HCT116 (cell line): Measurements from ENCODE around the gene FAM171A2. TPM values are rescaled to one million over a fixed set of nuclear protein-coding genes. Genes with fewer than 3 reads are reported as not detected.

Experiments
- ATAC-seq: fragments of 200-7000 bp; cut with Tn5 transposase; 2 replicates; pipeline ENCODE4 v1.9.1; 2020; ENCODE audit warnings: mild to moderate bottlenecking, moderate library complexity
- BruUV-seq: library from RNA; stranded (reverse); fragments of 400-500 nt; replicated peaks from 2 replicates; lab custom pipeline; 2021; lab: Mats Ljungman, UMichigan
- CTCF ChIA-PET: fragments of 300-600 bp; sonication (Branson Sonifier 250); formaldehyde crosslinking; loops from one replicate; lab custom pipeline; 2021; ENCODE audit warnings: antibody characterized with exemption; lab: Charles Lee
- POLR2A ChIA-PET: fragments of 300-600, 350-600 bp; sonication (Branson Sonifier 250); formaldehyde crosslinking; loops from one replicate; lab custom pipeline; 2021; ENCODE audit warnings: antibody characterized with exemption; lab: Charles Lee
- RAD21 ChIA-PET, 2 experiments: fragments of 300-600 bp; sonication (Branson Sonifier 250); formaldehyde crosslinking; loops; one replicate each; lab custom pipeline; 2023; ENCODE audit warnings: low total read pairs in 2 of 2; ENCODE audit not compliant: uncharacterized antibody in 2 of 2, unreplicated experiment in 2 of 2, low non-redundant PET in 1 of 2; lab: Charles Lee
- DNase-seq: peaks from one replicate; pipeline ENCODE4 v3.0.0-alpha.2; 2010; ENCODE audit warnings: low read depth, low spot score
- H2AFZ ChIP-seq: fragments of 200-600 bp; shearing (Covaris generic), sonication (generic); 2 replicates; pipeline ENCODE4 v1.6.1; 2017; ENCODE audit warnings: low read depth, mixed run types, mixed read lengths, antibody characterized with exemption, low read length; ENCODE audit not compliant: poor library complexity, severe bottlenecking
- H3K27ac ChIP-seq: 2 replicates; pipeline ENCODE4 v1.5.1; 2012; ENCODE audit warnings: low read depth, low read length
- H3K27me3 ChIP-seq: fragments of 200-600 bp; sonication (generic); 2 replicates; pipeline ENCODE4 v1.6.1; 2016; ENCODE audit warnings: mixed run types, low read length, mixed read lengths; ENCODE audit not compliant: insufficient read depth
- H3K36me3 ChIP-seq, 2 experiments: fragments of 200-500 bp in 1 of 2; fragments of 200-600 bp in 1 of 2; sonication (Bioruptor generic) in 1 of 2; sonication (generic) in 1 of 2; 2 replicates each; pipeline versions ENCODE4 v1.5.1 to v1.6.1; 2014 to 2016; ENCODE audit warnings: low read length in 2 of 2, inconsistent platforms in 1 of 2, mixed read lengths in 1 of 2, mixed run types in 1 of 2; ENCODE audit not compliant: insufficient read depth in 2 of 2, control insufficient read depth in 1 of 2
- H3K4me1 ChIP-seq, 2 experiments: fragments of 200-600 bp in 1 of 2; sonication (generic) in 1 of 2; 2 replicates each; pipeline versions ENCODE4 v1.5.1 to v1.6.1; 2012 to 2017; ENCODE audit warnings: low read length in 2 of 2, inconsistent platforms in 1 of 2, mild to moderate bottlenecking in 1 of 2, mixed read lengths in 1 of 2, mixed run types in 1 of 2, moderate library complexity in 1 of 2; ENCODE audit not compliant: insufficient read depth in 2 of 2, control insufficient read depth in 1 of 2
- H3K4me2 ChIP-seq: fragments of 200-600 bp; sonication (generic); 2 replicates; pipeline ENCODE4 v1.6.1; 2017; ENCODE audit warnings: mixed run types, low read length, mixed read lengths
- H3K4me3 ChIP-seq, 2 experiments: fragments of 200-600 bp in 1 of 2; sonication (generic) in 1 of 2; replicated peaks in 1 of 2; 2 replicates each; pipeline ENCODE4 v1.5.1; 2011 to 2016; ENCODE audit warnings: low read length in 2 of 2, control low read depth in 1 of 2, low read depth in 1 of 2, mild to moderate bottlenecking in 1 of 2, mixed read lengths in 1 of 2, mixed run types in 1 of 2
- H3K79me2 ChIP-seq: fragments of 200-600 bp; sonication (generic); 2 replicates; pipeline ENCODE4 v1.6.1; 2017; ENCODE audit warnings: mild to moderate bottlenecking, mixed run types, low read length, moderate library complexity, mixed read lengths; ENCODE audit not compliant: insufficient read depth
- H3K9ac ChIP-seq: fragments of 200-600 bp; sonication (generic); 2 replicates; pipeline ENCODE4 v1.6.1; 2016; ENCODE audit warnings: low read length, mixed read lengths
- H3K9me2 ChIP-seq: fragments of 200-600 bp; sonication (generic), shearing (Covaris generic); 2 replicates; pipeline ENCODE4 v1.6.1; 2017; ENCODE audit warnings: mixed run types, mild to moderate bottlenecking, moderate library complexity; ENCODE audit not compliant: insufficient read depth
- H3K9me3 ChIP-seq, 2 experiments: fragments of 200-500 bp in 1 of 2; fragments of 200-600 bp in 1 of 2; sonication (Bioruptor generic) in 1 of 2; sonication (generic) in 1 of 2; 2 replicates each; pipeline ENCODE4 v1.6.1; 2014 to 2017; ENCODE audit warnings: low read length in 2 of 2, mixed read lengths in 2 of 2, inconsistent platforms in 1 of 2, low read depth in 1 of 2, mild to moderate bottlenecking in 1 of 2, mixed run types in 1 of 2, moderate library complexity in 1 of 2; ENCODE audit not compliant: control insufficient read depth in 1 of 2, insufficient read depth in 1 of 2
- H4K20me1 ChIP-seq: fragments of 200-600 bp; sonication (generic), shearing (Covaris generic); 2 replicates; pipeline ENCODE4 v1.6.1; 2017; ENCODE audit warnings: mixed run types, mild to moderate bottlenecking, moderate library complexity; ENCODE audit not compliant: insufficient read depth
- ATF3 ChIP-seq: IDR thresholded peaks from 2 replicates; pipeline ENCODE4 v1.6.1; 2012
- CBX3 ChIP-seq: IDR thresholded peaks from 2 replicates; pipeline ENCODE4 v1.6.1; 2012; ENCODE audit warnings: low read depth
- CEBPB ChIP-seq: IDR thresholded peaks from 2 replicates; pipeline ENCODE4 v1.6.1; 2012; ENCODE audit warnings: low read depth
- CTCF ChIP-seq, 3 experiments: fragments of 200-600 bp in 1 of 3; sonication (generic) in 1 of 3; IDR thresholded peaks in 2 of 3; conservative IDR thresholded peaks in 1 of 3; 2 replicates each; pipeline ENCODE4 v1.5.1; 2012 to 2017; ENCODE audit warnings: low read depth in 2 of 3, low read length in 2 of 3, antibody characterized with exemption in 1 of 3, borderline replicate concordance in 1 of 3, control low read depth in 1 of 3, mild to moderate bottlenecking in 1 of 3, mixed read lengths in 1 of 3, mixed run types in 1 of 3, moderate library complexity in 1 of 3; ENCODE audit not compliant: insufficient read depth in 1 of 3
- ELF1 ChIP-seq: IDR thresholded peaks from 2 replicates; pipeline ENCODE4 v1.6.1; 2012; ENCODE audit warnings: low read depth, borderline replicate concordance
- EZH2phosphoT487 ChIP-seq: fragments of 200-600 bp; IDR thresholded peaks from 2 replicates; pipeline ENCODE4 v1.6.1; 2018; ENCODE audit warnings: antibody characterized with exemption, borderline replicate concordance
- FOSL1 ChIP-seq: IDR thresholded peaks from 2 replicates; pipeline ENCODE4 v1.6.1; 2012; ENCODE audit warnings: low read depth
- JUND ChIP-seq: IDR thresholded peaks from 2 replicates; pipeline ENCODE4 v1.6.1; 2012
- POLR2AphosphoS5 ChIP-seq: IDR thresholded peaks from 2 replicates; pipeline ENCODE4 v1.6.1; 2011; ENCODE audit warnings: mild to moderate bottlenecking, low read depth, low read length, moderate library complexity
- REST ChIP-seq: IDR thresholded peaks from 2 replicates; pipeline ENCODE4 v1.6.1; 2012; ENCODE audit warnings: low read depth
- SIN3A ChIP-seq: IDR thresholded peaks from 2 replicates; pipeline ENCODE4 v1.6.1; 2012; ENCODE audit warnings: low read depth
- SP1 ChIP-seq: IDR thresholded peaks from 2 replicates; pipeline ENCODE4 v1.6.1; 2012; ENCODE audit warnings: low read depth
- SRF ChIP-seq: IDR thresholded peaks from 2 replicates; pipeline ENCODE4 v1.6.1; 2012; ENCODE audit warnings: low read depth
- TCF7L2 ChIP-seq: IDR thresholded peaks from 2 replicates; pipeline ENCODE4 v1.7.0; 2011; ENCODE audit warnings: borderline replicate concordance, inconsistent platforms; ENCODE audit not compliant: insufficient read depth, insufficient read length; ENCODE audit errors: extremely low read depth
- ZBTB33 ChIP-seq: IDR thresholded peaks from 2 replicates; pipeline ENCODE4 v1.6.1; 2011; ENCODE audit warnings: mild to moderate bottlenecking, low read length, moderate library complexity; ENCODE audit not compliant: insufficient replicate concordance; ENCODE audit errors: extremely low read depth
- intact Hi-C: fragments of 100-400 bp; cut with micrococcal nuclease; formaldehyde crosslinking; loops from 2 replicates; pipeline ENCODE4 v1.10.0; 2022
- total RNA-seq: library from RNA; stranded (reverse); gene quantifications from one replicate; pipeline ENCODE4 v1.2.1, GENCODE V29; 2021; ENCODE audit not compliant: unreplicated experiment
- TF ChIP-seq, protein P1 (sequence below): IDR thresholded peaks from 2 replicates; pipeline ENCODE4 v1.6.1; 2012

FAM171A2 gene
- total RNA-seq, 1 experiment from 2014 or later: 18.0 TPM

GRCh38 chr17:44360826-44361225 is 2.8 kb downstream of the FAM171A2 start:
- no peak overlapping the region for H3K9ac ChIP-seq
- no peaks in the 10 kb centered on the region for H3K9me3 ChIP-seq
- H3K4me1 ChIP-seq: peaks cover 7 to 27% of the 10 kb centered on the region in 2 experiments; a peak in 3 of 4 replicates
- H3K27me3 ChIP-seq: no peaks in the 10 kb centered on the region
- CTCF ChIA-PET: interaction anchor here (1.5 kb wide), 1 partner anchor 9 kb away, joined by 3 read pairs; no protein-coding TSS in a partner anchor
- no TSS peak for BruUV-seq
- intact Hi-C loops: loop anchor here (10.0 kb wide), 1 partner anchor 456 kb away; the partner anchor contains the start of gene MPP2
- no peak overlapping the region for H2AFZ ChIP-seq
- H3K9me2 ChIP-seq: no peaks in the 10 kb centered on the region
- POLR2A ChIA-PET: no interaction called here
- no peak overlapping the region for H3K4me2 ChIP-seq
- DNase-seq (no peak), ATAC-seq (no peak)
- RAD21 ChIA-PET: no interaction called here
- no peak overlapping the region for H3K4me3 ChIP-seq
- H4K20me1 ChIP-seq: no peaks in the 10 kb centered on the region
- TF ChIP-seq POLR2AphosphoS5 (no peak), ELF1 (no peak), SP1 (no peak), ATF3 (no peak), SIN3A (no peak), JUND (no peak), SRF (no peak), TCF7L2 (no peak), FOSL1 (no peak), CBX3 (no peak), ZBTB33 (no peak), CTCF (IDR thresholded peaks at IDR 0.05 in 2 of 3, conservative IDR thresholded peaks at IDR 0.05 in 1 of 3; ENCODE audit: borderline replicate concordance in 1 of 3, insufficient read depth in 1 of 3, low read depth in 2 of 3, low read length in 2 of 3) (no peak), EZH2phosphoT487 (no peak), REST (no peak), CEBPB (no peak)
- TF ChIP-seq, protein P1, sequence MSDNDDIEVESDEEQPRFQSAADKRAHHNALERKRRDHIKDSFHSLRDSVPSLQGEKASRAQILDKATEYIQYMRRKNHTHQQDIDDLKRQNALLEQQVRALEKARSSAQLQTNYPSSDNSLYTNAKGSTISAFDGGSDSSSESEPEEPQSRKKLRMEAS: no peak
- H3K36me3 ChIP-seq: no peaks in the 10 kb centered on the region
- H3K79me2 ChIP-seq: no peaks in the 10 kb centered on the region
- H3K27ac ChIP-seq: no peak overlapping the region
